Neural cell (in vitro differentiated cells): ENCODE data around the gene COL24A1. TPM values are rescaled to one million over a fixed set of nuclear protein-coding genes. Genes with fewer than 3 reads are reported as not detected.
A peak's percentile ranks its signal among the peaks of the same experiment; 100 is the strongest.

Source experiments
- H2AFZ ChIP-seq: fragments of 200-600, 300-800 bp; sonication (generic), shearing (Covaris generic); 2 replicates; pipeline ENCODE4 v1.6.0; 2014; ENCODE audit warnings: low read depth, mild to moderate bottlenecking, antibody characterized with exemption, low read length, moderate library complexity
- H3F3A ChIP-seq: fragments of 200-600 bp; shearing (Covaris generic); 2 replicates; pipeline ENCODE4 v1.6.1; 2016; ENCODE audit warnings: mild to moderate bottlenecking, moderate library complexity, mixed read lengths, antibody characterized with exemption, low read length; ENCODE audit not compliant: insufficient read depth, poor library complexity, severe bottlenecking
- H3K27ac ChIP-seq: fragments of 200-600, 300-800 bp; sonication (generic), shearing (Covaris generic); 2 replicates; pipeline ENCODE4 v1.5.1; 2014; ENCODE audit warnings: mild to moderate bottlenecking, low read length, moderate library complexity
- H3K27me3 ChIP-seq: fragments of 300-800, 200-600 bp; sonication (generic), shearing (Covaris generic); 2 replicates; pipeline ENCODE4 v1.6.0; 2014; ENCODE audit warnings: mild to moderate bottlenecking, low read depth, low read length, moderate library complexity; ENCODE audit not compliant: insufficient read depth
- H3K36me3 ChIP-seq: fragments of 300-800, 200-600 bp; sonication (generic), shearing (Covaris generic); 2 replicates; pipeline ENCODE4 v1.5.1; 2014; ENCODE audit warnings: mild to moderate bottlenecking, antibody characterized with exemption, low read length, moderate library complexity; ENCODE audit not compliant: insufficient read depth
- H3K4me2 ChIP-seq: fragments of 300-800, 200-600 bp; sonication (generic), shearing (Covaris generic); 2 replicates; pipeline ENCODE4 v1.6.0; 2014; ENCODE audit warnings: mild to moderate bottlenecking, low read length
- H3K4me3 ChIP-seq: fragments of 300-800, 200-600 bp; sonication (generic), shearing (Covaris generic); 2 replicates; pipeline ENCODE4 v1.5.1; 2014; ENCODE audit warnings: mild to moderate bottlenecking, low read length, moderate library complexity
- H3K79me2 ChIP-seq: fragments of 200-600 bp; shearing (Covaris generic); replicated peaks from 2 replicates; pipeline ENCODE4 v1.6.0; 2014; ENCODE audit warnings: mild to moderate bottlenecking, low read length, moderate library complexity; ENCODE audit not compliant: insufficient read depth
- H3K9ac ChIP-seq: fragments of 300-800, 200-600 bp; sonication (generic), shearing (Covaris generic); 2 replicates; pipeline ENCODE4 v1.6.1; 2016; ENCODE audit warnings: mild to moderate bottlenecking, low read length, mixed read lengths
- H3K9me2 ChIP-seq: fragments of 200-600 bp; shearing (Covaris generic); 2 replicates; pipeline ENCODE4 v1.6.1; 2016; ENCODE audit warnings: mild to moderate bottlenecking, low read length, mixed read lengths; ENCODE audit not compliant: insufficient read depth
- H3K9me3 ChIP-seq: fragments of 200-600, 300-800 bp; sonication (generic), shearing (Covaris generic); 2 replicates; pipeline ENCODE4 v1.6.1; 2016; ENCODE audit warnings: mild to moderate bottlenecking, mixed run types, low read length, moderate library complexity, mixed read lengths
- H4K20me1 ChIP-seq: fragments of 200-600 bp; shearing (Covaris generic); 2 replicates; pipeline ENCODE4 v1.6.1; 2016; ENCODE audit warnings: mild to moderate bottlenecking, mixed run types; ENCODE audit not compliant: insufficient read depth
- EP300 ChIP-seq: fragments of 450-650 bp; conservative IDR thresholded peaks from 2 replicates; pipeline ENCODE4 v1.6.1; 2014; ENCODE audit warnings: antibody characterized with exemption, mild to moderate bottlenecking, moderate library complexity; ENCODE audit not compliant: poor library complexity, severe bottlenecking
- EZH2 ChIP-seq: fragments of 200-600, 300-800 bp; shearing (Covaris generic), sonication (generic); IDR thresholded peaks from 2 replicates; pipeline ENCODE4 v1.6.1; 2014; ENCODE audit warnings: antibody characterized with exemption, low read length, borderline replicate concordance, mild to moderate bottlenecking; ENCODE audit not compliant: insufficient read depth, poor library complexity, severe bottlenecking
- MXI1 ChIP-seq: fragments of 450-650 bp; conservative IDR thresholded peaks from 2 replicates; pipeline ENCODE4 v1.6.1; 2014; ENCODE audit warnings: antibody characterized with exemption, mild to moderate bottlenecking; ENCODE audit not compliant: poor library complexity, severe bottlenecking
- POLR2AphosphoS5 ChIP-seq: IDR thresholded peaks from 2 replicates; pipeline ENCODE4 v1.6.1; 2012
- RAD21 ChIP-seq: fragments of 450-650 bp; conservative IDR thresholded peaks from 2 replicates; pipeline ENCODE4 v1.6.1; 2014; ENCODE audit warnings: antibody characterized with exemption, mild to moderate bottlenecking, moderate library complexity
- SMC3 ChIP-seq: fragments of 450-650 bp; conservative IDR thresholded peaks from 2 replicates; pipeline ENCODE4 v1.6.1; 2014; ENCODE audit warnings: antibody characterized with exemption, mild to moderate bottlenecking, moderate library complexity; ENCODE audit not compliant: poor library complexity
- TAF1 ChIP-seq: IDR thresholded peaks from 2 replicates; pipeline ENCODE4 v1.6.1; 2012; ENCODE audit warnings: low read depth
- polyA plus RNA-seq: library from polyadenylated mRNA; depleted of rRNA; stranded (reverse); fragments of >200 nt; gene quantifications from 2 replicates; pipeline ENCODE4 v1.2.3, GENCODE V29; 2014
- TF ChIP-seq, protein P1 (sequence below): IDR thresholded peaks from 2 replicates; pipeline ENCODE4 v1.6.1; 2012; ENCODE audit warnings: borderline replicate concordance
- TF ChIP-seq, protein P2 (sequence below): fragments of 450-650 bp; IDR thresholded peaks from 2 replicates; pipeline ENCODE4 v1.5.1; 2014; ENCODE audit warnings: antibody characterized with exemption, mild to moderate bottlenecking, moderate library complexity; ENCODE audit not compliant: poor library complexity, severe bottlenecking

COL24A1 gene
- polyA plus RNA-seq, 1 donor from 2014 or later = 0.19 TPM

DNA sequence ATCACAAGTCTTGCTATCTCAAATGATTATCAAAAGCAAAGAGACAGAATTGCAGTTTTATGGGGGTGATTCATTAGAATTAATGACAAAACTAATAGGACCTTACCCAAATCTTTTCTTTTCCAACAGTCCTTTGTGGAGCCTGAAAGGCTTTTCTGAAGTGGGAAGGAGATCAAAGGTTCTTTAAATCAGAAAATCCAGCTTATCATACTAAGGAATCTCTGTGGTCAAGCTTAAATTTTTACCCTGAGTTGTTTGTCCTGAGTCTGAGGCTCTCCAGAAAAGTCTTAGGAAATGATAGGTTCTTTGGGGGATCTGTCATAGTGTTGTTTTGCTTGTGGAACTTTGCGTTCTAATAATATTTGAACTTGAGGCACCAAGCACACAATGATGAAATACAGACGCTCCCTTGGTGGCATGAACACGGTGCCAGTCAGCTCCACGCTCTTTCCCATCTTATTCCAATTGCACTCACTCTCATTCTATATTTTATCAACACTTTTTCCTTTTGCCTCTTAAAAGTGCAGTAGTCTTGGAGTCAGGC is 38.0 kb upstream of the COL24A1 start:
- Histone ChIP-seq H3K79me2 (no peaks in the 10 kb centered on the region), H3K4me2 (no peak overlapping the region), H3K27me3 (no peaks in the 10 kb centered on the region), H3K4me3 (peak overlapping the region; percentile 12), H3K9me3 (no peaks in the 10 kb centered on the region), H4K20me1 (no peaks in the 10 kb centered on the region), H3K9ac (no peak overlapping the region), H3K9me2 (no peaks in the 10 kb centered on the region), H3K36me3 (no peaks in the 10 kb centered on the region), H3K27ac (peak overlapping the region; percentile 29), H3F3A (no peaks in the 10 kb centered on the region), H2AFZ (no peak overlapping the region)
- TF ChIP-seq MXI1 (no peak), POLR2AphosphoS5 (no peak), TAF1 (no peak), EZH2 (no peak), SMC3 (no peak), RAD21 (no peak), EP300 (no peak)
- TF ChIP-seq, protein P1, sequence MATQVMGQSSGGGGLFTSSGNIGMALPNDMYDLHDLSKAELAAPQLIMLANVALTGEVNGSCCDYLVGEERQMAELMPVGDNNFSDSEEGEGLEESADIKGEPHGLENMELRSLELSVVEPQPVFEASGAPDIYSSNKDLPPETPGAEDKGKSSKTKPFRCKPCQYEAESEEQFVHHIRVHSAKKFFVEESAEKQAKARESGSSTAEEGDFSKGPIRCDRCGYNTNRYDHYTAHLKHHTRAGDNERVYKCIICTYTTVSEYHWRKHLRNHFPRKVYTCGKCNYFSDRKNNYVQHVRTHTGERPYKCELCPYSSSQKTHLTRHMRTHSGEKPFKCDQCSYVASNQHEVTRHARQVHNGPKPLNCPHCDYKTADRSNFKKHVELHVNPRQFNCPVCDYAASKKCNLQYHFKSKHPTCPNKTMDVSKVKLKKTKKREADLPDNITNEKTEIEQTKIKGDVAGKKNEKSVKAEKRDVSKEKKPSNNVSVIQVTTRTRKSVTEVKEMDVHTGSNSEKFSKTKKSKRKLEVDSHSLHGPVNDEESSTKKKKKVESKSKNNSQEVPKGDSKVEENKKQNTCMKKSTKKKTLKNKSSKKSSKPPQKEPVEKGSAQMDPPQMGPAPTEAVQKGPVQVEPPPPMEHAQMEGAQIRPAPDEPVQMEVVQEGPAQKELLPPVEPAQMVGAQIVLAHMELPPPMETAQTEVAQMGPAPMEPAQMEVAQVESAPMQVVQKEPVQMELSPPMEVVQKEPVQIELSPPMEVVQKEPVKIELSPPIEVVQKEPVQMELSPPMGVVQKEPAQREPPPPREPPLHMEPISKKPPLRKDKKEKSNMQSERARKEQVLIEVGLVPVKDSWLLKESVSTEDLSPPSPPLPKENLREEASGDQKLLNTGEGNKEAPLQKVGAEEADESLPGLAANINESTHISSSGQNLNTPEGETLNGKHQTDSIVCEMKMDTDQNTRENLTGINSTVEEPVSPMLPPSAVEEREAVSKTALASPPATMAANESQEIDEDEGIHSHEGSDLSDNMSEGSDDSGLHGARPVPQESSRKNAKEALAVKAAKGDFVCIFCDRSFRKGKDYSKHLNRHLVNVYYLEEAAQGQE = no peak
- TF ChIP-seq, protein P2, sequence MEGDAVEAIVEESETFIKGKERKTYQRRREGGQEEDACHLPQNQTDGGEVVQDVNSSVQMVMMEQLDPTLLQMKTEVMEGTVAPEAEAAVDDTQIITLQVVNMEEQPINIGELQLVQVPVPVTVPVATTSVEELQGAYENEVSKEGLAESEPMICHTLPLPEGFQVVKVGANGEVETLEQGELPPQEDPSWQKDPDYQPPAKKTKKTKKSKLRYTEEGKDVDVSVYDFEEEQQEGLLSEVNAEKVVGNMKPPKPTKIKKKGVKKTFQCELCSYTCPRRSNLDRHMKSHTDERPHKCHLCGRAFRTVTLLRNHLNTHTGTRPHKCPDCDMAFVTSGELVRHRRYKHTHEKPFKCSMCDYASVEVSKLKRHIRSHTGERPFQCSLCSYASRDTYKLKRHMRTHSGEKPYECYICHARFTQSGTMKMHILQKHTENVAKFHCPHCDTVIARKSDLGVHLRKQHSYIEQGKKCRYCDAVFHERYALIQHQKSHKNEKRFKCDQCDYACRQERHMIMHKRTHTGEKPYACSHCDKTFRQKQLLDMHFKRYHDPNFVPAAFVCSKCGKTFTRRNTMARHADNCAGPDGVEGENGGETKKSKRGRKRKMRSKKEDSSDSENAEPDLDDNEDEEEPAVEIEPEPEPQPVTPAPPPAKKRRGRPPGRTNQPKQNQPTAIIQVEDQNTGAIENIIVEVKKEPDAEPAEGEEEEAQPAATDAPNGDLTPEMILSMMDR = no peak

DNA sequence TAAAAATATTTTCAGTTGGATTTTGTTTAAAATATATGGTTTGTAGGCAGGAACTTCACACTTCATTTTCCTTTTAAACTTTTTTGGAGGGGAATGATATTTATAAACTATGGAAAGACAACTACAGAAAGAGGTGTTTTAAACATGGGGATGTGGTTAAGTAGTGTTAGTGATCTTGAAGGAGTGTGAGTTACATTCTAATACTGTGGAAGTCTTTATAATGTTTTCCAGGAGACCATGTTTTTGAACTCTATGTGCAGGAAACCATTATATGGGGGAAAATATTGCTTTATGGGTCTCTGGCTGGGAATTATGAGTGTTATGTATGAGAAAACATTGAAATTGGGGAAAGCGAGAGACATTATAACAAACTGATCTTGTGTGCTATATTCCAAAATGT is 35.8 kb upstream of the COL24A1 start:
- Histone ChIP-seq H3F3A (no peaks in the 10 kb centered on the region), H3K4me3 (no peak overlapping the region), H3K4me2 (no peak overlapping the region), H2AFZ (no peak overlapping the region), H3K9ac (no peak overlapping the region), H4K20me1 (no peaks in the 10 kb centered on the region), H3K79me2 (no peaks in the 10 kb centered on the region), H3K9me3 (no peaks in the 10 kb centered on the region), H3K9me2 (no peaks in the 10 kb centered on the region), H3K27ac (no peak overlapping the region), H3K27me3 (no peaks in the 10 kb centered on the region), H3K36me3 (no peaks in the 10 kb centered on the region)
- no peak for TF ChIP-seq SMC3
- TF ChIP-seq, protein P1 = no peak
- TF ChIP-seq EP300 = no peak
- no peak for TF ChIP-seq RAD21
- no peak for TF ChIP-seq TAF1
- TF ChIP-seq, protein P2 = no peak
- no peak for TF ChIP-seq POLR2AphosphoS5
- TF ChIP-seq EZH2 = no peak
- no peak for TF ChIP-seq MXI1
